ENCODE data around the gene DMRT3. TPM values are rescaled to one million over a fixed set of nuclear protein-coding genes. Genes with fewer than 3 reads are reported as not detected.

The DMRT3 gene
- total and polyA plus RNA-seq, 2 donors (not counting 1 experiment from before 2014, with no cell fraction given) = not detected

DNA sequence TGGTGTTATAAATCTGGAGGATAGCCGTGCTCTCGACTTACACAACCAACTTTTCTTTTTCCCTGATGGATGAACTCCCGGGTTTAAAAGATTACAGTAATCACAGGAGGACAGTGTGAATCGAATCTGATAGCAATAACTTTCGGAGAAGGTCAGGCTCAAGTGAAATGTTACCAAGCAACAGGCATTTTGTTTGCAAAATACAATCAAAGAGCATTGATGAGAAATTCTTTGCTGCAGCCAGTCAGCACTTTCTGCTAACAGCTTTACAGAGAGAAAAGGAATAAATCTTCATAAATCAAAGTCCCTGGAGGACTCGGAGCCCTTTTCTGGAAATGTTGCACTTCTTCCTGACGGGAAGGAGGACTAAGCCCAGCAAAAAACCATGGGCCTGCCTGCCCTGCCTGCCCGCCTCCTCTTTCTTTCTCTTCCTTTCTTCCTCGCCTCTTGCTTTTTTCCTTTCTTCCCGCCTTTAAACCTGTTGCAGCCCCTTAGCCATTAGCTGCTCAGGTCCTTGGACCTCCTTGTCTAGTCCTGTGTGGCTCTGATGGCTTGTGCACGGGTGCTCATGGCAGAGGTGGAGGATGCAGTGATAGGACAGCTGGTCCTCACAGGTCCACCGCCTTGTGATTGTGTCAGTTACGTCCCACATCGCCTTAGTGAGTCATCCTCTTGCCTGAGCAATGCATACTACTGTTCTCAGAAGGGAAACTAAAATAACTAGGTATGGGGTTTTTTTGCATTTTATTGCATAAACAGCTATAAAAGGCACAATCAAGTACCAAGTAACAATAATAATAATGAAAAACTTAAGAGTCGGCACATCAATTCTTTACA is 6.2 kb downstream of the DMRT3 start:
- H3K9ac ChIP-seq (ENCODE audit: low read length) = no peak overlapping the region
- no peak for TF ChIP-seq CTCF (IDR thresholded peaks at IDR 0.05)
- TF ChIP-seq EZH2 (IDR thresholded peaks at IDR 0.05; ENCODE audit: borderline replicate concordance, insufficient read depth, low read depth, low read length, poor library complexity, severe bottlenecking) = no peak
- ATAC-seq (ENCODE audit: low read depth) (no peak), DNase-seq (no peak)
- H4K20me1 ChIP-seq (ENCODE audit: control insufficient read depth, insufficient read depth, low read length, poor library complexity, severe bottlenecking) = no peaks in the 10 kb centered on the region
- no peaks in the 10 kb centered on the region for H3K36me3 ChIP-seq (replicated peaks in 1 of 2; ENCODE audit: control extremely low read depth in 1 of 2, control insufficient read depth in 1 of 2, extremely low read depth in 1 of 2, insufficient read depth in 2 of 2, low read length in 1 of 2)
- no peaks in the 10 kb centered on the region for H3K79me2 ChIP-seq (ENCODE audit: control insufficient read depth, insufficient read depth, low read length)
- intact Hi-C loops (cut with micrococcal nuclease) = no loop called here
- H3K4me2 ChIP-seq (replicated peaks; ENCODE audit: low read depth, low read length, poor library complexity, severe bottlenecking) = no peak overlapping the region
- H3K4me1 Mint-ChIP-seq = no peaks in the 10 kb centered on the region
- peaks cover 0 to 41% (median 29%) of the 10 kb centered on the region in 4 experiments for H3K27me3 ChIP-seq (replicated peaks in 1 of 4; ENCODE audit: control extremely low read depth in 1 of 4, control insufficient read depth in 3 of 4, insufficient read depth in 4 of 4, low read length in 3 of 4)
- H3K27ac ChIP-seq (ENCODE audit: low read length in 2 of 2) = no peak overlapping the region
- no peak overlapping the region for H3K4me3 ChIP-seq (ENCODE audit: control extremely low read depth in 1 of 5, extremely low read depth in 1 of 5, insufficient read depth in 1 of 5, low read depth in 2 of 5, low read length in 4 of 5)
- H3K4me3 Mint-ChIP-seq = no peak overlapping the region
- CTCF ChIA-PET = no interaction called here
- no peaks in the 10 kb centered on the region for H3K9me3 Mint-ChIP-seq (ENCODE audit: insufficient read depth)
- no peaks in the 10 kb centered on the region for H3K4me1 ChIP-seq (ENCODE audit: control insufficient read depth in 2 of 2, insufficient read depth in 2 of 2, low read length in 2 of 2)
- POLR2A ChIA-PET = no interaction called here
- no peak overlapping the region for H2AFZ ChIP-seq (ENCODE audit: insufficient read depth, low read depth, low read length, poor library complexity, severe bottlenecking)
- H3K27ac Mint-ChIP-seq = no peak overlapping the region
- peaks cover 0 to 2% (median 0%) of the 10 kb centered on the region in 3 donors for H3K9me3 ChIP-seq (ENCODE audit: control extremely low read depth in 1 of 3, control insufficient read depth in 2 of 3, insufficient read depth in 1 of 3, low read length in 2 of 3)
- 49% methylated on average over 7 of the region's 15 CpGs for WGBS (ENCODE audit: insufficient coverage)
- H3K27me3 Mint-ChIP-seq = peaks cover 76% of the 10 kb centered on the region

DNA sequence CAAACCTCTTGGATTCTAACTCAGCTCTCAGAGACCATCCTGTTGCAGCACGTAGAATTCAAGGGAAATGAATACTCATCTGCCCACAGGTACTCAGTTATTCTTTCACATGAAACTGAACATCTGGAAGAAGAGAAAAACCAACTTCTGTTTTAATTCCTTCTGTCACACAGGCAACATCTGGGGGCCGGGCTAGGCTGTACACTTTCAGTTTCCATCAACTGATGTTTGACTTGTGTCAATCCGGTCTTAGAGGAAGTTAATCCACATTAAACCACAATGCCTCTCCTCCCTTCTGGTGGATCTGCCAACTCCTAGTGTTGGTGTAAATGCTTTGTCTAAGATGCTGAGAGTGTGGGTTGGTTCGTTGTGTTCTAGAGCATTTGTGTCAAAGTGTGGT is 17.6 kb downstream of the DMRT3 start:
- Mint-ChIP-seq H3K9me3 (ENCODE audit: insufficient read depth) (no peaks in the 10 kb centered on the region), H3K27me3 (peaks cover 29% of the 10 kb centered on the region), H3K4me1 (peaks cover 4% of the 10 kb centered on the region), H3K27ac (no peak overlapping the region), H3K4me3 (no peak overlapping the region)
- DNase-seq (peak; percentile 18), ATAC-seq (ENCODE audit: low read depth) (no peak)
- H3K27ac ChIP-seq (ENCODE audit: low read length in 2 of 2) = no peak overlapping the region
- no peak overlapping the region for H2AFZ ChIP-seq (ENCODE audit: insufficient read depth, low read depth, low read length, poor library complexity, severe bottlenecking)
- no peak overlapping the region for H3K9ac ChIP-seq (ENCODE audit: low read length)
- WGBS (ENCODE audit: insufficient coverage) = 0% methylated on average over 1 of the region's 4 CpGs
- H3K9me3 ChIP-seq (ENCODE audit: control extremely low read depth in 1 of 3, control insufficient read depth in 2 of 3, insufficient read depth in 1 of 3, low read length in 2 of 3) = peaks cover 0 to 13% (median 7%) of the 10 kb centered on the region in 3 donors
- POLR2A ChIA-PET = no interaction called here
- CTCF ChIA-PET = no interaction called here
- H3K4me1 ChIP-seq (ENCODE audit: control insufficient read depth in 2 of 2, insufficient read depth in 2 of 2, low read length in 2 of 2) = no peaks in the 10 kb centered on the region
- intact Hi-C loops (cut with micrococcal nuclease) = no loop called here
- no peaks in the 10 kb centered on the region for H4K20me1 ChIP-seq (ENCODE audit: control insufficient read depth, insufficient read depth, low read length, poor library complexity, severe bottlenecking)
- TF ChIP-seq EZH2 (IDR thresholded peaks at IDR 0.05; ENCODE audit: borderline replicate concordance, insufficient read depth, low read depth, low read length, poor library complexity, severe bottlenecking) (no peak), CTCF (IDR thresholded peaks at IDR 0.05) (no peak)
- H3K4me3 ChIP-seq (ENCODE audit: control extremely low read depth in 1 of 5, extremely low read depth in 1 of 5, insufficient read depth in 1 of 5, low read depth in 2 of 5, low read length in 4 of 5) = no peak overlapping the region
- no peaks in the 10 kb centered on the region for H3K36me3 ChIP-seq (replicated peaks in 1 of 2; ENCODE audit: control extremely low read depth in 1 of 2, control insufficient read depth in 1 of 2, extremely low read depth in 1 of 2, insufficient read depth in 2 of 2, low read length in 1 of 2)
- H3K27me3 ChIP-seq (replicated peaks in 1 of 4; ENCODE audit: control extremely low read depth in 1 of 4, control insufficient read depth in 3 of 4, insufficient read depth in 4 of 4, low read length in 3 of 4) = peaks cover 0 to 15% (median 2%) of the 10 kb centered on the region in 4 experiments
- H3K79me2 ChIP-seq (ENCODE audit: control insufficient read depth, insufficient read depth, low read length) = no peaks in the 10 kb centered on the region
- H3K4me2 ChIP-seq (replicated peaks; ENCODE audit: low read depth, low read length, poor library complexity, severe bottlenecking) = no peak overlapping the region

Measured in B cell (primary cell).